ENCODE measurements around the gene CCL24.
"Not testable (repeated sequence)": the region's sequence is repeated elsewhere in the genome, so short reads cannot be mapped to it uniquely, and the experiment has no call there.

The CCL24 gene

DNA sequence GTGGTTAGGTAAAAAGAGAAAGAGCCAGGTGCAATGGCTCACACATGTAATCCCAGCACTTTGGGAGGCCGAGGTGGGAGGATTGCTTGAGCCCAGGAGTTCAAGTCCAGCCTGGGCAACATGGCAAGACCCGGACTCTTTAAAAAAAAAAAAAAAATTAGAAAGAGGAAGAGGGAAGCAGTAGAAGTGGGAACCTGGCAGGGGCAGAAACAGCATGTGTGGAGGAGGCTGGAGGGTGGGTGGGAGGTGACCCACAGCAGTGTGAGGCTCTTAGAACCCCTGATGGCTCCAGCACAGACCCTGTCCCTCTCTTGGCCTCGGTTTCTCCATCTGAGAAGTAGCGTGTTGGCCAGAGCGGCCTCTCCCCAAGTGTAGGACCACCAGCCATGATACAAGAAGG, 4.9 kb upstream of the CCL24 start:
- DNase-seq, result no peak

DNA sequence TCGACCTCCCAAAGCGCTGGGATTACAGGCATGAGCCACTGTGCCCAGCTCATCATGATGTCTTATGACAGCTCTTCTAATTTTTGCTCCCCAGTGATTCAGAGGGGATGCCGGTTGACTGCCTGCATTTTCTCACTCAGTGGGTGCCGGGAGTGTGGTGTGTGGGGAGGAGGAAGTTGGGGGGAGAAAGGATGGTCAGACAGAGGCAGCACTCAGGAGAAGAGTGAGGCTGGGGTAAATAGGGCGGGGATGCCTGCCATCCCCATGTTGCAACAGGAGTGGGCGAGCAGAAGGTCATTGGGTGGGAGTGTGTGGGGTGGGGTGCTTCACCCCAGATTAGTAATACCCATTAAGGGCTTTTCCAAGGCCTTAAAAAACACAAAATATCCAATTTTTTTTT, 3.5 kb upstream of the CCL24 start:
- no peak for DNase-seq

DNA sequence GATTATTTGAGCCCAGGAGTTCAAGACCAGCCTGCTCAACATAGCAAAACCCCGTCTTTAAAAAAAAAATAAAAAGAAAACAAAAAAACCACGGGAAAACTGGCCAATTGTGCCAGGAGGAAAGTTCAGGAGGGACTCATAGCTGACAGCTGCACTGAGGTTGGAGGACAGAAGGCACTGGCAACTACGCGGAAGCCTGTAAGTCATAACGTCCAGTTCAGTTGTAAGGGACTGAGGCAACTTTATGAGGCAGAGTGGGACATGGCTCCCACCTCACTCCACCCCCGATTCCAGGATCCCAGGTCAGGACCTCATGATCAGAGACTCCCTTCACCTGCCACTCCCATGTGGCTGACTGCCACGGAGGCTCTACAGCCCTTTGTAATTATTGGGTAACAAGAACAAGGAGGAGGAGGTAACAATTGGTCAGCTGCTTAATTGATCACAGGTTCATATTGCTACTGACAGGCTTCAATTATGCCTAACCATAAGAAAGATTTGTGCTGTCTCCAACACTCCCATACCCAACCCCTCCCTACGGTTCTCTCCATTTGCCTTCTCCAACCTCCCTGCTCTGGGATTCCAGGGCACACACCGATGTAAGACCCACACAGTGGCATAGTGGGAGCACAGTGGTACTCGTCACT, 1.9 kb upstream of the CCL24 start:
- no peak for DNase-seq

DNA sequence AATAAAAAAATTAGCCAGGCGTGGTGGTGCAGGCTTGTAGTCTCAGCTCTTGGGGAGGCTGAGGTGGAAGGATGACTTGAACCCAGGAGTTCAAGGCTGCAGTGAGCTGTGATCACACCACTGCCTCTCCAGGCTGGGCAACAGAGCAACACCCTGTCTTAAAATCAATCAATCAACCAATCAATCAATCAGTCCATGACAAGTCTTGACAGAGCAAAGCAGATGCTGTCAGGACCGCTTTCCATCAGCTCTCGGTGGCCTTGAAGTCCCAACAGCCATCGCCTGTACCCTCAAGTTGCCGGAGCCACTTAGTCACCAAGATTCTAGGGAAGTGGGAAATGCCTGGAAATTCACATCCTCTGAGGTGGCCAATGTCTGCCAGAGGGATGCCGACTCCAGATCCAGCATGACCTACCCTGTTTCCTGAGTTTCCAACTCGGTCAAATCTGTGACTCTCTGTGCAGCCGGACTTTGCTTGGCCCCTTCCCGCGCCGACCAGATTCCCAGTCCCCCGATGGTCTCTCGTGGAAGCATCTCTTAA, 871 bp upstream of the CCL24 start:
- no peak for DNase-seq

DNA sequence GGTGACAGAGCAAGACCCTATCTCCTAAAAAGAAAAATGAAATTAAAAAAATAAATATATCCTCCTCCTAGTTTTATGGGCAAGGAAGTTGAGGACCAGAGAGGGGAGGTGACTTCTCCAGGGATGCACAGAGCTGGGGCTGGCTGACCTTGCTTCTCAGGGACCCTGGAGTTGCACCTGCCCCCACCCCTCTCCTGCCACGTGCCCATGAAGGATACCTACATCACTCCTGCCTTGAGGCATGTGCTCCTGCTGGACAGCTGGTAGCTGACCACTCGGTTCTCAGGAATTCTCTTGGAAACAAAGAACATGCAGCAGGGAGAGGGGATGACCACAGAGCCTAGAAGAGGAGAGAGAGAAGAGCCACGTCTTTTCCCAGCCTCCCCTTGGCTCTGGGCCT, 522 bp downstream of the CCL24 start:
- DNase-seq, result no peak

DNA sequence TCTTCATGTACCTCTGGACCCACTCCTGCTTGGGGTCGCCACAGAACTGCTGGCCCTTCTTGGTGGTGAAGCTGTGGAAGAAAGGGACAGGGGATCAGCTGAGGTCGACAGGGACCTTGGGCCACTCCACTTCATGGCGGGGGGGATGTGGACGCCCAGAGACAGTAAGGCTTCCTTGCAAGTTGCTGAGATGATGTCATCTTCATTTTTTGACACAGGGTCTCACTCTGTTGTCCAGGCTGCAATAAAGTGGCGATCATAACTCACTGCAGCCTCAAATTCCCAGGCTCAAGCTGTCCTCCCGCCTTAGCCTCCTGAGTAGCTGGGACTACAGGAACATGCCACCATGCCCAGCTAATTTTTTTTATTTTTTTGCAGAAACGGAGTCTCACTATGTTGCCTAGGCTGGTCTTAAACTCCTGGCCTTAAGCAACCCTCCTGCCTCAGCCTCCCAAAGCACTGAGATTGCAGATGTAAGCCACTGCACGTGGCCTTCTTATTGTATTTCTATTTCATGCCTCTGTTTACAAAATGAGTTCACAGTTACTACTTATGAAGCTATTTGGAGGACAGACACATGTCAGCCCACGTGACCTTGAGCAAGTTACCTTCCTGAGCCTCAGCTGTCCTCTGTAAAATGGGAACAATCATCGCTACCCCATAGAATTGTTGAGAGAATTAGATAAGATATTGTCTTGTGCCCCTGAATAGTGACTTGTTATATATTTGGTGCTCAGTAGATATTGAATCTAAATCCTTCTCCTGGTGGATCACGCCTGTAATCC, 1.5 kb downstream of the CCL24 start:
- no peak for DNase-seq

DNA sequence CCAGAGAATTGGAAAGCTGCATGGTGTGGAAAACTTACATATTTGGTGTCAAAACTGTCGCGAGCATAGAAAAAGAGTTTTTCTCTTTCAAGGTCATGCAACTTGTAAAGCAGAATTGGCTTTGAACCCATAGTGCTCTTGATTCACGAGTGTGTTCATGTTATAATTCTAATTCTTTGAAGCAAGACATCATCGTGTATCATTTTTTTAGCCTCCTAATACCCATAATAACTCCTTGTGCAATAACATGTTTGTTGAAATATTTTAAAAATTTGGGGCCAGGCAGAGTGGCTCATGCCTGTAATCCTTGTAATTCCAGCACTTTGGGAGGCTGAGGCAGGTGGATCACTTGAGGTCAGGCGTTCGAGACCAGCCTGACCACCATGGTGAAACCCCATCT, 4.2 kb downstream of the CCL24 start:
- no peak for DNase-seq

DNA sequence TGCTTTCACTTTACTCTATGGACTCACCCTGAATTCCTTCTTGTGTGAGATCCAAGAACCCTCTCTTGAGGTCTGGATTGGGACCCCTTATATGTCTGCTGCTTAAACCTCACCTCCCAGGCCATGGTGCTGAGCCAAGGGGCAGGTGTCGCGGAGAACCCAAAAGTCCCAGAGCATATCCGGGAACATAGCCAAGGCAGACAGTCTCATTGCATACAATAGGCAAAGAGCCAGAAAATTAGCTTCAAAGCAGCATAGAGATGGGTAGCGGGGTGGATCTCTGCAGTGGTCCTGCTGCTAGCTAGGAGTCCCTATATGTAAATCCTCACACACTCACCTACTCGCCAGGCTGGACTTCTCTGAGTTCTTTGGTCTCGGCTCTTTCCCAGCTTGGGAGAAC, 5.5 kb downstream of the CCL24 start:
- DNase-seq, result no peak

DNA sequence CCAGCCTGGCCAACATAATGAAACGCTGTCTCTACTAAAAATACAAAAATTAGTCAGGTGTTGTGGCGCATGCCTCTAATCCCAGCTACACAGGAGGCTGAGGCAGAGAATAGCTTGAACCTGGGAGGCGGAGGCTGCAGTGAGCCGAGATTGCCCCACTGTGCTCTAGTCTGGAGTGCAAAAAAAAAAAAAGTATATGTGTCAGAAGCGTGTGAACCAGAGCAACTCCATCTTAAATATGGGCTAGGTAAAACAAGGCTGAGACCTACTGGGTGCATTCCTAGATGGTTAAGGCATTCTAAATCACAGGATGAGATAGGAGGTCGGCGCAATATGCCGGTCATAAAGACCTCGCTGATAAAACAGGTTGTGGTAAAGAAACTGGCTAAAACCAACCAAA, 6.2 kb downstream of the CCL24 start:
- no peak for DNase-seq

DNA sequence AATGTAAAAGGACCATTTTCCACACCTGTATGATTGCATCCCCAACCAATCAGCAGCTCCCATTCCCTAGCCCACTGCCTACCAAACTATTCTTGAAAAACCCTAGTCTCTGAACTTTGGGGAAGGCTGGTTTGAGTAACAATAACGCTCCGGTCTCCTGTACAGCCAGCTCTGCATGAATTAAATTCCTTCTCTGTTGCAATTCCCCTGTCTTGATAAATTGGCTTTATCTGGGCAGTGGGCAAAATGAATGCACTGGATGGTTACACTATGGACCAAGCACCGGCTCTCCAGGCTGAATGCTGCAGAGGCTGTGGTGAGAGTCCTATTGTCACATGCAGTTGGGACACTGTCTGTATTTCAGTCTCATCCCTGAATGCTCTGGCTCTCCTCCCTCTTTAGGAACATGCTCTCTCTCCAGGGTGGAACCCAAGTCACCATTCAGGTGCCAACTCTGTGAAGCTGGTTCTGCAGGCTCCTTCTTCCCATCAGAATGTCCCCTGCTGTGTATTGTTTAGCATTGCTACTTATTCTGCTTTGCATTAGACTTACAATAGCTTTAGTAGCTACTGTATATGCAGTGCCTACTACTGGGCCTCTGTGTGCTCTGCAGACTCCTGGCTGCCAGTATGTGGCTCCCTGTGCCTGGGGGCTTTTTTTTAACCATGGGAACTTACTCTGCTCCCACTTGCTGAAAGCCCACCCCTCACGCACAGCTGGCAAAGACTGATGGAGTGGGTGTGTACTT, 6.9 kb downstream of the CCL24 start:
- DNase-seq, result no peak

DNA sequence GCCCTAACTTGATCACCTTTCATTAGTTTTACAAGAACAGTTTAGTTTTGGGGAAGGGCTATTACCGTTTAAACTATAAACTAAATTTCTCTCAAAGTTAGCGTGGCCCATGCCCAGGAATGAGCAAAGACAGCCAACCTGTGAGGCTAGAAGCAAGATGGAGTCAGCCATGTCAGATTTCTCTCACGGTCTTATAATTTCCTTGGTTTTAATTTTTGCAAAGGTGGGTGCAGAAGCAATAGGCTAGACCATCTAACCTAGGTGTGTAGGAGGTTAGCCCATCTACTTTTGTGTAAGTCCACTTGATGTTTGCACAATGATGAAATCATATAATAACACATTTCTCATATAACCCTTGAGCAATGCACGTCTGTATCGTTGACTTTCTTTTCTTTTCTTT, 8.9 kb downstream of the CCL24 start:
- DNase-seq, result no peak

DNA sequence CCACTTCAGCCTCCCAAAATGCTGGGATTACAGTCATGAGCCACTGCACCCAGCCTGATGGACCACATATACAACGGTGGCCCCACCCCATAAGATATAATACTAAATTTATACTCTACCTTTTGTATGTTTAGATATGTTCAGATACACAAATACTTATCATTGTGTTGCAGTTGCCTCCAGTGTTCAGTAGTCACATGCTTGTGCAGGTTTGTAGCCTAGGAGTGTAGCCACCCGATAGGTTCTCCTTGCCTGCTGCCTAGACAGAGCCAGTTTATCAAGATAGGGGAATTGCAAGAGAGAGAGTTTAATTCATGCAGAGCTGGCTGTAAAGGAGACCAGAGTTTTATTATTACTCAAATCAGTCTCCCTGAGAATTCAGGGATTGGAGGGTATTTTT, 9.6 kb downstream of the CCL24 start:
- no peak for DNase-seq

DNA sequence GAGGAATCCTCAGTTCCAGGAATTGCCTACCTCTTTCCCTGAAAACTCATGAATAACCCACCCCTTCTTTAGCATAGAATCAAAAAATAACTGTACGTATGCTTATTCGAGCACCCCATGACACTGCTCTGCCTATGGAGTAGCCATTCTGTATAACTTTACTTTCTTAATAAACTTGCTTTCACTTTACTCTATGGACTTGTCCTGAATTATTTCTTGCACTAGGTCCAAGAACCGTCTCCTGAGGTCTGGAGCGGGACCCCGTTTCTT, 11.1 kb downstream of the CCL24 start:
- no peak for DNase-seq

DNA sequence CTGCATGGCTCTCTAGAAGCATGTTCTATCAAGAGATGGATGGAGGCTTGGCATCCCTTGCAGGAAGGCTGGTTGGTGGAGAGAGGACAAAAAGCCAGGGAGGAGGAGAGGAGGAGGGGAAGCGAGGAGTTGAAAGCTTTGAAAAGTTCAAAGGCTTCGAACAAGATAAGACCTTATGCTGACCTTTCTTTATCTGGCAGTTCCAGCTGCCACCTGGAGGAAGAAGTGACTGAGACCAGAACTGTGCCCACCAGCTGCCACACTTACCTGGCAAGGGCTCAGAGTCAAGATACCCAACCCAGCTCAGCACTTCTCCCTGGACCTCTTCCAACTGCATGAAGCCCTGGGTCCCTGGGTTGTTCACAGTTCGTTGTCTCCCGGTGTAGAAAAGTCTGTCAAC, 14.8 kb downstream of the CCL24 start:
- no peak for DNase-seq

DNA sequence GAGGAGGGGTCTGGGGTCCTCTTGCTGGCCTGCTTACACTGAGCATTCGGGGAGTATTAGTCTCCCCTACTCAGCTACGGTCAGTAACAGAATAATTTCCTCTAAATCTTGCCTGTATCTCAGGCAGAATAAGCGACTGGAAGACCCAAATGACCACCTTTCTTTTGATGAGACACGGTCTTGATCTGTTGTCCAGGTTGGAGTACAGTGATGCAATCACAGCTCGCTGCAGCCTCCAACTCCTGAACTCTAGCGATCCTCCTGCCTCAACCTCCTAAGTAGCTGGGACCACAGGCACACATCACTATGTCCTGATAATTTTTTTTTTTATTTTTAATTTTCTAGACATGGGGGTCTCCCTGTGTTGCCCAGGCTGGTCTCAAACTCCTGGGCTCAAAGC, 17.2 kb downstream of the CCL24 start:
- DNase-seq, result no peak

DNA sequence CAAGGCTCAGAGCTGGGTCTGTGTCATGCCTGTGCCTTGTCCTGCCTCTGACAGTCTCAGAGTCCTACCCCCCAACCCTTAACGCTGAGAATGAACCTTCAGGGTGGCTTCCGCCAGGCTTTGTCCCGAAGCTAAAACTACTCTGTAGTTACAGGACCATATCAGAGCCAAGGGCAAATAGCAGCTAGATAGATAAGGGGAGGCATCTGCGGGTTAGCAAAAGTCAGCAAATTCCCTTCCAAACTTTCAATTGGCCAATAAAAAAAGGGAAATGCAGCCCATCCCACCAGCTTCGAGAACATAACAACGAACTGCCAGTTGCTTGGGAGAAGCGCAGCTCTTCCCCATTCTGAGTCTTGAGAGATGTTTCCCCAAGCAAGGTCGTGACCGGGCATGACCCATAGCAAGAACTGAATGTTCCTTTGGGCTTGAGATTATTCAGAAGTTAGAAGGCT, 17.7 kb downstream of the CCL24 start:
- no peak for DNase-seq

DNA sequence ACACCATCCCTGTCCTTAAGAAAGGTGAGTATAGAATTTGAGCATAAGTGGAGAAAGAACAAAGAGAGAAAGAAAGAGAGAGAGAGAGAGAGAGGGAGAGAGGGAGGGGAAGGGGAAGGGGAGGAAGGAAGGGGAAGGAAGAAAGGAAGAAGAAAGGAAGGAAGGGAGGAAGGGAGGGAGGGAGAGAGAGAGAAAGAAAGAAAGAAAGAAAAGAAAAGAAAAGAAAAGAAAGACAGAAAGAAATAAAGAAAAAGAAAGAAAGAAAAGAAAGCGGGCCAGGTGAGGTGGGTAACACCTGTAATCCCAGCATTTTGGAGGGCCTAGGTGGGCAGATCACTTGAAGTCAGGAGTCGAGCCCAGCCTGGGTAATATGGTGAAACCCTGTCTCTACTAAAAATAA, 19.9 kb downstream of the CCL24 start:
- no peak for DNase-seq

DNA sequence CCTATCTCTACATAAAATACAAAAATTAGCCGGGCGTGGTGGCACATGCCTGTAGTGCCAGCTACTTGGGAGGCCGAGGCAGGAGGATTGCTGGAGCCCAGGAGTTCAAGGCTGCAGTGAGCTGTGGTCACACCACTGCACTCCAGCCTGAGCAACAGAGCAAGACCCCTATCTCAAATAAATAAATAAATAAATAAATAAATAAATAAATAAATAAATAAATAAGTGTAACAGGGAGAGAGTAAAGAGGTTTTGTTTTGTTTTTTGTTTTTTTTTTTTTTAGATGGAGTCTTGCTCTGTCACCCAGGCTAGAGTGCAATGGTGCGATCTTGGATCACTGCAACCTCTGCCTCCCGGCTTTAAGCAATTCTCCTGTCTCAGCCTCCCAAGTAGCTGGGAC, 21.0 kb downstream of the CCL24 start:
- DNase-seq, result not testable (repeated sequence)

DNA sequence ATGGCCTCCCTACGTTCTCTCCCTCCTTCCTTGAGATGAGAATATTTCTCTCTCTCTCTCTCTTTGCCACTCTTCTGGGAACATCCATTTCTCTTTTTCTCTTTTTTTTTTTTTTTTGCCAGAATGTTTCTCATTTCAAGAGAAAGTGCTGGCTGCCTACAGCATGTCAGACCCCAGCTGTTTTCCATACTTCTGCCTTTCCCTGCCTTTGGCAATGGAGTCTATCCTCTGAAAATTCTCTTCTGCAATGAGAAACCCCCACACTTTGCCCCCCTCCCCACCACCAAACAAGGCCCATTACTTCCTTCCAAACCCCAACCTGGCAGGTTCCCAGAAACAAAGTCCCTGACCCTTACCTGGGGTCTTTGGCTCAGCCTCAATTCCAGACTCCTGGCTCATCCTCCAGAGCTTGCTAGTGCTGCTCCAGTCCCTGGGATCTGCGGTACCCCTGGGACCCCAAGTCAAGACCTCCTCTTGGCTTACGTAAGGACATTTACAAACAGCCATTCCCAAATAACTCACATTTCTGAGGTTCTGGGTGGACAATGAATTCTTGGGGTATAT, 24.2 kb downstream of the CCL24 start:
- no peak for DNase-seq

DNA sequence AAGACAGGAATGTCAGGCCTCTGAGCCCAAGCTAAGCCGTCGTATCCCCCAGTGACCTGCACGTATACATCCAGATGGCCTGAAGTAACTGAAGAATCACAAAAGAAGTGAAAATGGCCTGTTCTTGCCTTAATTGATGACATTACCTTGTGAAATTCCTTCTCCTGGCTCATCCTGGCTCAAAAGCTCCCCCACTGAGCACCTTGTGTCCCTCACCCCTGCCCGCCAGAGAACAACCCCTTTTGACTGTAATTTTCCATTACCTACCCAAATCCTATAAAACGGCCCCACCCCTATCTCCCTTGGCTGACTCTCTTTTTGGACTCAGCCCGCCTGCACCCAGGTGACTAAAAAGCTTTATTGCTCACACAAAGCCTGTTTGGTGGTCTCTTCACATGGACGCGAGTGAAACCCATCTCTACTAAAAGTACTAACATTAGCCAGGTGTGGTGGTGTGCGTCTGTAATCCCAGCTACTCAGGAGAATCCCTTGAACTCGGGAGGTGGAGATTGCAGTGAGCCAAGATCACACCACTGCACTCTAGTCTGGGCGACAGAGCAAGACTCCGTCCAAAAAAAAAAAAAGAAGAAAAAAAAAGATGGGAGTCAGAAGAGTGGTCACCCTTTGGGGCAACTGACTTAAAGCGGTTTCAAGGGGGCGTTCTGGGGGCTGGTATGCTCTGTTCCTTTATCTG, 25.3 kb downstream of the CCL24 start:
- DNase-seq, result not testable (repeated sequence)

DNA sequence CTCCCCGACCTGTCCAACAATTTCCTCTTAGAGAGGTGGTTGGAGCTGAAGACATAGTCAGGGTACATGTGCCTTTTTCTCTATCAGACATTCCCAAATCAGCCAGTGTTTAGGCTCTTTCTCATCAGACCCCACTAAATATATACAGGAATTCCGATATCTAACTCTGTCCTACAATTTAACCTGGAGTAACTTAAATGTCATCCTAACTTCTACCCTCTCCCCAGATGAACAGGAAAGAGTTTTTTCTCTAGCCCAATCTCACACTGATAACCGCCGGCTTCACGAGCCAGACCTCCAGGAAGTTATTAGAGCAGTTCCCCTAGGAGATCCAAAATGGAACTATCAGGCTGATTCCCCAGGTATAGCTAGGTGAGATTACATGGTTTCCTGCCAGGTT, 30.5 kb downstream of the CCL24 start:
- not testable (repeated sequence) for DNase-seq

DNA sequence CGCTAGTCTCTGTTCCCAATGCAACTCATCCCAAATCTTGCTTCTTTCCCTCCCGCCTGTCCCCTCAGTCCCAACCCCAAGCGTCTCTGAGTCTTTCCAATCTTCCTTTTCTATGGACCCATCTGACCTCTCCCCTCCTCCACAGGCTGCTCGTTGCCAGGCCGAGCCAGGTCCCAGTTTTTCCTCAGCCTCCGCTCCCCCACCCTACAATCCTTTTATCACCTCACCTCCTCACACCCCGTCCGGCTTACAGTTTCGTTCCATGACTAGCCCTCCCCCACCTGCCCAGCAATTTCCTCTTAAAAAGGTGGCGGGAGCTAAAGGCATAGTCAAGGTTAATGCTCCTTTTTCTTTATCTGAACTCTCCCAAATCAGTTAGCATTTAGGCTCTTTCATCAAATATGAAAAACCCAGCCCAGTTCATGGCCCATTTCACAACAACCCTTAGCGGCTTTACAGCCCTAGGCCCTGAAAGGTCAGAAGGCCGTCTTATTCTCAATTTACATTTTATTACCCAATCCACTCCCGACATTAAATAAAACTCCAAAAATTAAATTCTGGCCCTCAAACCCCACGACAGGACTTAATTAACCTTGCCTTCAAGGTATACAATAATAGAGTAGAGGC, 32.8 kb downstream of the CCL24 start:
- DNase-seq, result not testable (repeated sequence)

DNA sequence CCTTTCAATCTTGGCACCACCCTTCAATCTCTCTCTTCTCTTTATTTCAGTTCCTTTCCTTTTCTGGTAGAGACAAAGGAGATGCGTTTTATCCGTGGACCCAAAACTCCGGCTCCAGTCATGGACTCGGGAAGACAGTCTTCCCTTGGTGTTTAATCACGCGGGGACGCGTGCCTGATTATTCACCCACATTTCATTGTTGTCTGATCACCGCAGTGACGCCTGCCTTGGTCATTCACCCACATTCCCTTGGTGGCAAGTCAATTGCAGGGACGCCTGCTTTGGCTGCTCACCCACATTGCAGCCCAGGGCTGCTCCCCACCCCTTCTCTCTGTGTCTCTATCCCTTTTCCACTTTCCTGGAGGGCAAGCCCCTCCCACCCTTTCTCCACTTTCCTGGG, 34.1 kb downstream of the CCL24 start:
- DNase-seq, result not testable (repeated sequence)

All from activated naive CD4-positive, alpha-beta T cell (primary cell).